ENCODE results near the gene CIAO1.
"Not testable (repeated sequence)": the region's sequence is repeated elsewhere in the genome, so short reads cannot be mapped to it uniquely, and the experiment has no call there.

Gene CIAO1

GRCh38 chr2:96249654-96250053, 16.4 kb upstream of the CIAO1 start:
- no peak for DNase-seq

GRCh38 chr2:96250188-96250587, 15.8 kb upstream of the CIAO1 start:
- no peak for DNase-seq

- peak in 26 of 51 donors; percentile 12 to 78 (median 39) for DNase-seq
These were observed 14.2 kb upstream of the CIAO1 start for GRCh38 chr2:96251721-96252292.

- no peak for DNase-seq
These were observed 13.5 kb upstream of the CIAO1 start for GRCh38 chr2:96252526-96252925.

- DNase-seq: no peak
These were observed 13.0 kb upstream of the CIAO1 start for GRCh38 chr2:96253006-96253405.

GRCh38 chr2:96254571-96254970, 11.5 kb upstream of the CIAO1 start:
- peak in 1 of 51 donors; percentile 15 for DNase-seq

- no peak for DNase-seq
These were observed 9.4 kb upstream of the CIAO1 start for GRCh38 chr2:96256611-96257113.

GRCh38 chr2:96257744-96258143, 8.3 kb upstream of the CIAO1 start:
- DNase-seq: not testable (repeated sequence)

- no peak for DNase-seq
These were observed 7.6 kb upstream of the CIAO1 start for GRCh38 chr2:96258166-96259022.

GRCh38 chr2:96259497-96259921, 6.5 kb upstream of the CIAO1 start:
- no peak for DNase-seq

- DNase-seq: peak in 21 of 51 donors; percentile 9 to 46 (median 24)
These were observed 5.4 kb upstream of the CIAO1 start for GRCh38 chr2:96260387-96261260.

- DNase-seq: no peak
These were observed 4.6 kb upstream of the CIAO1 start for GRCh38 chr2:96261328-96262003.

- no peak for DNase-seq
These were observed 3.7 kb upstream of the CIAO1 start for GRCh38 chr2:96262306-96262705.

GRCh38 chr2:96264086-96264485, 1.9 kb upstream of the CIAO1 start:
- no peak for DNase-seq

- DNase-seq: peak in 13 of 51 donors; percentile 13 to 60 (median 30)
These were observed 1.2 kb upstream of the CIAO1 start for GRCh38 chr2:96264656-96265348.

GRCh38 chr2:96265349-96265839, 631 bp upstream of the CIAO1 start:
- peak in 25 of 51 donors; percentile 35 to 80 (median 66) for DNase-seq

- no peak for DNase-seq
These were observed 1.3 kb downstream of the CIAO1 start for GRCh38 chr2:96267159-96267971.

- DNase-seq: no peak
These were observed 6.0 kb downstream of the CIAO1 start for GRCh38 chr2:96271995-96272394.

GRCh38 chr2:96273763-96274162, 7.7 kb downstream of the CIAO1 start:
- DNase-seq: no peak
